ENCODE measurements around the gene GOLIM4.

DNA sequence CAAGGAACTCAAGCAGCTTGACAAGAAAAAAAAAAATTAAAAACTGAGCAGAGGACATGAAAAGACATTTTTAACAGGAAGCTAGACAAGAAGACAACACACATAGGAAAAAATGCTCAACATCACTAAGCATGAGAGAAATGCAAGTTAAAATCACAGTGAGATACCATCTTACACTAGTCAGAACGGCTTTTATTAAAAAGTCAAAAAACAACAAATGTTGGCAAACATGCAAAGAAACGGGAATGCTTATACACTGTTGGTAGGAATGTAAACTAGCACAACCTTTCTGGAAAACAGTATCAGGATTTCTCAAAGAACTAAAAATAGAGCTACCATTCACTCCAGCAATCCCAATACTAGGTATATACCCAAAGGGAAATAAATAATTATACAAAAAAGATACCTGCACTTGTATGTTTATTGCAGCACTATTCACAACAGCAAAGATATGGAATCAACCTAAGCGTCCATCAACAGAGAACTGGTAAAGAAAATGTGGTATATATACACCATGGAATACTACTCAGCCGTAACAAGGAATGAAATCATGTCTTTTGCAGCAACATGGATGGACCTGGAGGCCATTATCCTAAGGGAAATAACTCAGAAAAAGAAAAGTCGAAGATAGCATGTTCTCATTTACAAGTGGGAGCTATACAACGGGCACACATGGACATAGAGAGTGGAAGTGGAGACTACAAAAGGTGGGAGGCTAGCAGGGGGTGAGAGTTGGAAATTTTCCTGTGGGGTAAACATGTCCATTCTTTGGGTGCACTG, 5.2 kb downstream of the GOLIM4 start:
- TF ChIP-seq CTCF (IDR thresholded peaks at IDR 0.05; ENCODE audit: low read depth, low read length, missing input control): no peak
- TF ChIP-seq RXRA (IDR thresholded peaks at IDR 0.05): no peak
- TF ChIP-seq, protein P1, sequence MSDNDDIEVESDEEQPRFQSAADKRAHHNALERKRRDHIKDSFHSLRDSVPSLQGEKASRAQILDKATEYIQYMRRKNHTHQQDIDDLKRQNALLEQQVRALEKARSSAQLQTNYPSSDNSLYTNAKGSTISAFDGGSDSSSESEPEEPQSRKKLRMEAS (IDR thresholded peaks at IDR 0.05): no peak
- TF ChIP-seq REST (IDR thresholded peaks at IDR 0.05): no peak
- TF ChIP-seq TAF1 (conservative IDR thresholded peaks at IDR 0.05): no peak
- TF ChIP-seq SP1 (IDR thresholded peaks at IDR 0.05): no peak
- no peak for TF ChIP-seq EGR1 (IDR thresholded peaks at IDR 0.05; ENCODE audit: low read depth in 2 of 2)
- TF ChIP-seq RAD21 (IDR thresholded peaks at IDR 0.05): no peak
- TF ChIP-seq NR2F2 (IDR thresholded peaks at IDR 0.05): no peak
- TF ChIP-seq GABPA (IDR thresholded peaks at IDR 0.05 in 1 of 2, conservative IDR thresholded peaks at IDR 0.05 in 1 of 2): no peak
- no peak for TF ChIP-seq JUND (IDR thresholded peaks at IDR 0.05)
- TF ChIP-seq FOXA1 (IDR thresholded peaks at IDR 0.05): no peak
- TF ChIP-seq YY1 (IDR thresholded peaks at IDR 0.05): no peak

All from liver (tissue), 3 donors.